Measurements from ENCODE around the gene NFAM1. TPM values are rescaled to one million over a fixed set of nuclear protein-coding genes. Genes with fewer than 3 reads are reported as not detected.

Gene NFAM1
- total and polyA plus RNA-seq, 2 experiments from 2014 or later = 0.11 to 0.49 TPM

DNA sequence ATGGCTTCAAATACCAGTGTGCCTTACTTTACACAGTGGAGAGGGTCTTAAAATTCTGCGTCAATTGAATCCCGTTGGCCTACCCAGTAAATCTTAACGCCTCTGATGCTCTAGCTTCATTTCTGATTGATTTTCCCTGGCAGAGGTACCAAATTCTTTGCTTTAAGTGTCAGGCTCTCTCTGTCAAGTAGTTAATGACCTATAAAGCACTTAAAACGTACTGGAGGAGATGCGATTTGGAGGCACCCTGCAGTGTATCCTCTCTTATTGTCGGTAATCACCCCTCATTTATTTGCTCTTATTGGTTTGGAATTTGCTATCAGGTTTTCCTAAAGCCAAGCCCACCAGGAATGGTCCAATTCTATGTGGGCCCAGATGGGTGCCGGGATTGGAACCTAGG is 59.2 kb downstream of the NFAM1 start:
- Histone ChIP-seq H3K4me2 (no peak overlapping the region), H3K9me2 (ENCODE audit: insufficient read depth) (no peaks in the 10 kb centered on the region), H3K4me3 (no peak overlapping the region), H4K20me1 (replicated peaks; ENCODE audit: insufficient read depth) (no peaks in the 10 kb centered on the region), H3K79me2 (replicated peaks; ENCODE audit: insufficient read depth) (peaks cover 3% of the 10 kb centered on the region; the same call in 1 of the 2 replicates), H3K4me1 (ENCODE audit: insufficient read depth) (peaks cover 37% of the 10 kb centered on the region), H3K36me3 (ENCODE audit: insufficient read depth) (no peaks in the 10 kb centered on the region), H3K27me3 (ENCODE audit: insufficient read depth) (peaks cover 2% of the 10 kb centered on the region; the same call in 1 of the 2 replicates), H3F3A (replicated peaks; ENCODE audit: low read depth) (peaks cover 17% of the 10 kb centered on the region; the same call in 1 of the 2 replicates), H2AFZ (no peak overlapping the region), H3K27ac (ENCODE audit: low read depth) (no peak overlapping the region)
- ATAC-seq (no peak), DNase-seq (ENCODE audit: low spot score) (no peak)
- H3K9me3 Mint-ChIP-seq = peaks cover 4% of the 10 kb centered on the region; the same call in 2 of the 3 replicates
- peaks cover 19% of the 10 kb centered on the region for H3K27me3 Mint-ChIP-seq (ENCODE audit: insufficient read depth, low read depth, poor library complexity)
- H3K4me3 Mint-ChIP-seq = no peak overlapping the region; the same call in 2 of the 3 replicates
- H3K27ac Mint-ChIP-seq = no peak overlapping the region
- H3K36me3 Mint-ChIP-seq (ENCODE audit: low read depth) = no peaks in the 10 kb centered on the region; the same call in 2 of the 3 replicates
- H3K4me1 Mint-ChIP-seq = peaks cover 42% of the 10 kb centered on the region
- TF ChIP-seq, protein P1, sequence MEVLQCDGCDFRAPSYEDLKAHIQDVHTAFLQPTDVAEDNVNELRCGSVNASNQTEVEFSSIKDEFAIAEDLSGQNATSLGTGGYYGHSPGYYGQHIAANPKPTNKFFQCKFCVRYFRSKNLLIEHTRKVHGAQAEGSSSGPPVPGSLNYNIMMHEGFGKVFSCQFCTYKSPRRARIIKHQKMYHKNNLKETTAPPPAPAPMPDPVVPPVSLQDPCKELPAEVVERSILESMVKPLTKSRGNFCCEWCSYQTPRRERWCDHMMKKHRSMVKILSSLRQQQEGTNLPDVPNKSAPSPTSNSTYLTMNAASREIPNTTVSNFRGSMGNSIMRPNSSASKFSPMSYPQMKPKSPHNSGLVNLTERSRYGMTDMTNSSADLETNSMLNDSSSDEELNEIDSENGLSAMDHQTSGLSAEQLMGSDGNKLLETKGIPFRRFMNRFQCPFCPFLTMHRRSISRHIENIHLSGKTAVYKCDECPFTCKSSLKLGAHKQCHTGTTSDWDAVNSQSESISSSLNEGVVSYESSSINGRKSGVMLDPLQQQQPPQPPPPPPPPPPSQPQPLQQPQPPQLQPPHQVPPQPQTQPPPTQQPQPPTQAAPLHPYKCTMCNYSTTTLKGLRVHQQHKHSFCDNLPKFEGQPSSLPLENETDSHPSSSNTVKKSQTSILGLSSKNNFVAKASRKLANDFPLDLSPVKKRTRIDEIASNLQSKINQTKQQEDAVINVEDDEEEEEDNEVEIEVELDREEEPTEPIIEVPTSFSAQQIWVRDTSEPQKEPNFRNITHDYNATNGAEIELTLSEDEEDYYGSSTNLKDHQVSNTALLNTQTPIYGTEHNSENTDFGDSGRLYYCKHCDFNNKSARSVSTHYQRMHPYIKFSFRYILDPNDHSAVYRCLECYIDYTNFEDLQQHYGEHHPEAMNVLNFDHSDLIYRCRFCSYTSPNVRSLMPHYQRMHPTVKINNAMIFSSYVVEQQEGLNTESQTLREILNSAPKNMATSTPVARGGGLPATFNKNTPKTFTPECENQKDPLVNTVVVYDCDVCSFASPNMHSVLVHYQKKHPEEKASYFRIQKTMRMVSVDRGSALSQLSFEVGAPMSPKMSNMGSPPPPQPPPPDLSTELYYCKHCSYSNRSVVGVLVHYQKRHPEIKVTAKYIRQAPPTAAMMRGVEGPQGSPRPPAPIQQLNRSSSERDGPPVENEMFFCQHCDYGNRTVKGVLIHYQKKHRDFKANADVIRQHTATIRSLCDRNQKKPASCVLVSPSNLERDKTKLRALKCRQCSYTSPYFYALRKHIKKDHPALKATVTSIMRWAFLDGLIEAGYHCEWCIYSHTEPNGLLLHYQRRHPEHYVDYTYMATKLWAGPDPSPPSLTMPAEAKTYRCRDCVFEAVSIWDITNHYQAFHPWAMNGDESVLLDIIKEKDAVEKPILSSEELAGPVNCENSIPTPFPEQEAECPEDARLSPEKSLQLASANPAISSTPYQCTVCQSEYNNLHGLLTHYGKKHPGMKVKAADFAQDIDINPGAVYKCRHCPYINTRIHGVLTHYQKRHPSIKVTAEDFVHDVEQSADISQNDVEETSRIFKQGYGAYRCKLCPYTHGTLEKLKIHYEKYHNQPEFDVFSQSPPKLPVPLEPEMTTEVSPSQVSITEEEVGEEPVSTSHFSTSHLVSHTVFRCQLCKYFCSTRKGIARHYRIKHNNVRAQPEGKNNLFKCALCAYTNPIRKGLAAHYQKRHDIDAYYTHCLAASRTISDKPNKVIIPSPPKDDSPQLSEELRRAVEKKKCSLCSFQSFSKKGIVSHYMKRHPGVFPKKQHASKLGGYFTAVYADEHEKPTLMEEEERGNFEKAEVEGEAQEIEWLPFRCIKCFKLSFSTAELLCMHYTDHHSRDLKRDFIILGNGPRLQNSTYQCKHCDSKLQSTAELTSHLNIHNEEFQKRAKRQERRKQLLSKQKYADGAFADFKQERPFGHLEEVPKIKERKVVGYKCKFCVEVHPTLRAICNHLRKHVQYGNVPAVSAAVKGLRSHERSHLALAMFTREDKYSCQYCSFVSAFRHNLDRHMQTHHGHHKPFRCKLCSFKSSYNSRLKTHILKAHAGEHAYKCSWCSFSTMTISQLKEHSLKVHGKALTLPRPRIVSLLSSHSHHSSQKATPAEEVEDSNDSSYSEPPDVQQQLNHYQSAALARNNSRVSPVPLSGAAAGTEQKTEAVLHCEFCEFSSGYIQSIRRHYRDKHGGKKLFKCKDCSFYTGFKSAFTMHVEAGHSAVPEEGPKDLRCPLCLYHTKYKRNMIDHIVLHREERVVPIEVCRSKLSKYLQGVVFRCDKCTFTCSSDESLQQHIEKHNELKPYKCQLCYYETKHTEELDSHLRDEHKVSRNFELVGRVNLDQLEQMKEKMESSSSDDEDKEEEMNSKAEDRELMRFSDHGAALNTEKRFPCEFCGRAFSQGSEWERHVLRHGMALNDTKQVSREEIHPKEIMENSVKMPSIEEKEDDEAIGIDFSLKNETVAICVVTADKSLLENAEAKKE (CRISPR knock-in tag; IDR thresholded peaks at IDR 0.05) = no peak
- TF ChIP-seq ETS1 (IDR thresholded peaks at IDR 0.05) = no peak
- TF ChIP-seq EZH2 (IDR thresholded peaks at IDR 0.05; ENCODE audit: low read depth, unreplicated experiment) = no peak
- no peak for TF ChIP-seq STAT1 (IDR thresholded peaks at IDR 0.05; ENCODE audit: unreplicated experiment)
- no peak for TF ChIP-seq EZH2phosphoT487 (IDR thresholded peaks at IDR 0.05; ENCODE audit: unreplicated experiment)
- TF ChIP-seq JUNB (IDR thresholded peaks at IDR 0.05; ENCODE audit: unreplicated experiment) = no peak
- no peak for TF ChIP-seq ZNF114 (CRISPR knock-in tag; IDR thresholded peaks at IDR 0.05)
- no peak for TF ChIP-seq NANOG (IDR thresholded peaks at IDR 0.05; ENCODE audit: borderline replicate concordance)
- TF ChIP-seq ZNF331 (CRISPR knock-in tag; IDR thresholded peaks at IDR 0.05; ENCODE audit: low read depth) = no peak
- TF ChIP-seq, protein P2, sequence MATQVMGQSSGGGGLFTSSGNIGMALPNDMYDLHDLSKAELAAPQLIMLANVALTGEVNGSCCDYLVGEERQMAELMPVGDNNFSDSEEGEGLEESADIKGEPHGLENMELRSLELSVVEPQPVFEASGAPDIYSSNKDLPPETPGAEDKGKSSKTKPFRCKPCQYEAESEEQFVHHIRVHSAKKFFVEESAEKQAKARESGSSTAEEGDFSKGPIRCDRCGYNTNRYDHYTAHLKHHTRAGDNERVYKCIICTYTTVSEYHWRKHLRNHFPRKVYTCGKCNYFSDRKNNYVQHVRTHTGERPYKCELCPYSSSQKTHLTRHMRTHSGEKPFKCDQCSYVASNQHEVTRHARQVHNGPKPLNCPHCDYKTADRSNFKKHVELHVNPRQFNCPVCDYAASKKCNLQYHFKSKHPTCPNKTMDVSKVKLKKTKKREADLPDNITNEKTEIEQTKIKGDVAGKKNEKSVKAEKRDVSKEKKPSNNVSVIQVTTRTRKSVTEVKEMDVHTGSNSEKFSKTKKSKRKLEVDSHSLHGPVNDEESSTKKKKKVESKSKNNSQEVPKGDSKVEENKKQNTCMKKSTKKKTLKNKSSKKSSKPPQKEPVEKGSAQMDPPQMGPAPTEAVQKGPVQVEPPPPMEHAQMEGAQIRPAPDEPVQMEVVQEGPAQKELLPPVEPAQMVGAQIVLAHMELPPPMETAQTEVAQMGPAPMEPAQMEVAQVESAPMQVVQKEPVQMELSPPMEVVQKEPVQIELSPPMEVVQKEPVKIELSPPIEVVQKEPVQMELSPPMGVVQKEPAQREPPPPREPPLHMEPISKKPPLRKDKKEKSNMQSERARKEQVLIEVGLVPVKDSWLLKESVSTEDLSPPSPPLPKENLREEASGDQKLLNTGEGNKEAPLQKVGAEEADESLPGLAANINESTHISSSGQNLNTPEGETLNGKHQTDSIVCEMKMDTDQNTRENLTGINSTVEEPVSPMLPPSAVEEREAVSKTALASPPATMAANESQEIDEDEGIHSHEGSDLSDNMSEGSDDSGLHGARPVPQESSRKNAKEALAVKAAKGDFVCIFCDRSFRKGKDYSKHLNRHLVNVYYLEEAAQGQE (IDR thresholded peaks at IDR 0.05; ENCODE audit: unreplicated experiment) = no peak
- TF ChIP-seq POLR2AphosphoS5 (IDR thresholded peaks at IDR 0.05; ENCODE audit: low read depth) = no peak

Data from GM23338 (cell line).